CD4-positive, CD25-positive, alpha-beta regulatory T cell (primary cell): ENCODE data around the gene GAS2L3. TPM values are rescaled to one million over a fixed set of nuclear protein-coding genes. Genes with fewer than 3 reads are reported as not detected.
A peak's percentile ranks its signal among the peaks of the same experiment; 100 is the strongest.

Source experiments
- ATAC-seq, 2 donors: fragments of 150-1000 bp; cut with Tn5 transposase; one replicate each; pipeline ENCODE4 v1.10.0; 2021; ENCODE audit warnings: low read depth in 2 of 2, moderate number of reproducible peaks in 2 of 2, moderate library complexity in 1 of 2
- DNase-seq, 3 donors: peaks; one replicate each; pipeline versions ENCODE4 v3.0.0 to v3.0.0-alpha.2; 2012 to 2022; ENCODE audit warnings: mixed read lengths in 1 of 3
- H3K27ac ChIP-seq: one replicate; pipeline ENCODE4 v1.7.0; 2013; ENCODE audit warnings: mild to moderate bottlenecking, low read length; ENCODE audit not compliant: insufficient read depth, poor library complexity, severe bottlenecking
- H3K27me3 ChIP-seq: one replicate; pipeline ENCODE4 v1.7.0; 2013; ENCODE audit warnings: low read length; ENCODE audit not compliant: control insufficient read depth, insufficient read depth
- H3K36me3 ChIP-seq: one replicate; pipeline ENCODE4 v1.7.0; 2013; ENCODE audit warnings: mild to moderate bottlenecking, low read length, moderate library complexity; ENCODE audit not compliant: control insufficient read depth, insufficient read depth
- H3K4me1 ChIP-seq: 2 replicates; pipeline ENCODE4 v1.7.0; 2013; ENCODE audit warnings: mild to moderate bottlenecking, low read length; ENCODE audit not compliant: insufficient read depth, control insufficient read depth, poor library complexity, severe bottlenecking
- H3K4me3 ChIP-seq: one replicate; pipeline ENCODE4 v1.7.0; 2013; ENCODE audit warnings: low read depth, mild to moderate bottlenecking, low read length, moderate library complexity
- H3K9me3 ChIP-seq, 2 experiments: 1 replicate in 1 of 2; 2 replicates in 1 of 2; pipeline ENCODE4 v1.7.0; 2013; ENCODE audit warnings: low read length in 2 of 2, mild to moderate bottlenecking in 1 of 2, moderate library complexity in 1 of 2; ENCODE audit not compliant: control insufficient read depth in 2 of 2
- H3K27ac Mint-ChIP-seq, 3 donors: one replicate each; pipeline ENCODE4 v1.8.0; 2020 to 2022; ENCODE audit warnings: mild to moderate bottlenecking in 3 of 3, mixed read lengths in 3 of 3, moderate library complexity in 2 of 3
- H3K27me3 Mint-ChIP-seq: one replicate; pipeline ENCODE4 v1.8.0; 2022; ENCODE audit warnings: mild to moderate bottlenecking, mixed read lengths
- H3K36me3 Mint-ChIP-seq: one replicate; pipeline ENCODE4 v1.8.0; 2020; ENCODE audit warnings: mixed read lengths
- H3K4me1 Mint-ChIP-seq, 4 donors: one replicate each; pipeline ENCODE4 v1.8.0; 2020 to 2022; ENCODE audit warnings: mixed read lengths in 4 of 4, mild to moderate bottlenecking in 1 of 4
- H3K4me3 Mint-ChIP-seq, 4 donors: one replicate each; pipeline ENCODE4 v1.8.0; 2020 to 2022; ENCODE audit warnings: mild to moderate bottlenecking in 4 of 4, mixed read lengths in 4 of 4, moderate library complexity in 3 of 4
- H3K9me3 Mint-ChIP-seq, 7 donors: one replicate each; pipeline ENCODE4 v1.8.0; 2020 to 2022; ENCODE audit warnings: mixed read lengths in 7 of 7, mild to moderate bottlenecking in 3 of 7, moderate library complexity in 2 of 7
- polyA plus RNA-seq, 4 donors: library from polyadenylated mRNA; unstranded; fragments of 300-500 nt; fragmentation: Illumina TruSeq; gene quantifications; one replicate each; pipeline ENCODE4 v1.2.3, GENCODE V29; 2021
- total RNA-seq: library from RNA; stranded (reverse); gene quantifications from one replicate; pipeline ENCODE4 v1.2.3, GENCODE V29; 2022

Gene GAS2L3
- total and polyA plus RNA-seq, 5 donors from 2014 or later, result 0.12 TPM; not detected in 4

GRCh38 chr12:100564905-100565467 is 8.5 kb upstream of the GAS2L3 start:
- Histone ChIP-seq H3K36me3 (no peaks in the 10 kb centered on the region), H3K27ac (no peak overlapping the region), H3K27me3 (peaks cover 5% of the 10 kb centered on the region), H3K9me3 (no peaks in the 10 kb centered on the region), H3K4me1 (no peaks in the 10 kb centered on the region), H3K4me3 (no peak overlapping the region)
- Mint-ChIP-seq H3K4me1 (no peaks in the 10 kb centered on the region), H3K4me3 (no peak overlapping the region), H3K27me3 (peaks cover 19% of the 10 kb centered on the region), H3K9me3 (peaks cover 0 to 3% (median 0%) of the 10 kb centered on the region in 7 donors), H3K36me3 (no peaks in the 10 kb centered on the region), H3K27ac (no peak overlapping the region)
- no peak for ATAC-seq
- DNase-seq, result no peak

GRCh38 chr12:100565987-100566545 is 7.4 kb upstream of the GAS2L3 start:
- ATAC-seq (no peak), DNase-seq (no peak)
- H3K27me3 Mint-ChIP-seq, result peaks cover 19% of the 10 kb centered on the region
- no peaks in the 10 kb centered on the region for H3K36me3 Mint-ChIP-seq
- H3K4me3 Mint-ChIP-seq, result no peak overlapping the region
- no peaks in the 10 kb centered on the region for H3K4me1 Mint-ChIP-seq
- Histone ChIP-seq H3K36me3 (no peaks in the 10 kb centered on the region), H3K27ac (no peak overlapping the region), H3K27me3 (peaks cover 5% of the 10 kb centered on the region), H3K9me3 (no peaks in the 10 kb centered on the region), H3K4me1 (no peaks in the 10 kb centered on the region), H3K4me3 (no peak overlapping the region)
- no peaks in the 10 kb centered on the region for H3K9me3 Mint-ChIP-seq
- H3K27ac Mint-ChIP-seq, result no peak overlapping the region

- ATAC-seq, result peak in 1 of 2 donors; percentile 31
- no peaks in the 10 kb centered on the region for H3K9me3 Mint-ChIP-seq
Observed at GRCh38 chr12:100566887-100567637, 6.4 kb upstream of the GAS2L3 start.

GRCh38 chr12:100567945-100568344 is 5.5 kb upstream of the GAS2L3 start:
- H3K4me1 Mint-ChIP-seq, result peaks cover 0 to 8% (median 2%) of the 10 kb centered on the region in 4 donors
- no peaks in the 10 kb centered on the region for H3K36me3 ChIP-seq
- ATAC-seq (no peak), DNase-seq (no peak)
- H3K4me3 ChIP-seq, result no peak overlapping the region
- no peak overlapping the region for H3K27ac Mint-ChIP-seq
- H3K27ac ChIP-seq, result no peak overlapping the region
- peaks cover under 1% of the 10 kb centered on the region for H3K4me1 ChIP-seq
- peaks cover 5% of the 10 kb centered on the region for H3K27me3 ChIP-seq
- H3K36me3 Mint-ChIP-seq, result no peaks in the 10 kb centered on the region
- peaks cover 25% of the 10 kb centered on the region for H3K27me3 Mint-ChIP-seq
- no peaks in the 10 kb centered on the region for H3K9me3 ChIP-seq
- H3K9me3 Mint-ChIP-seq, result no peaks in the 10 kb centered on the region
- peak overlapping the region in 1 of 4 donors; percentile 70 for H3K4me3 Mint-ChIP-seq

More at GRCh38 chr12:100566887-100567637, 6.4 kb upstream of the GAS2L3 start:
- Histone ChIP-seq H3K4me1 (no peaks in the 10 kb centered on the region), H3K36me3 (no peaks in the 10 kb centered on the region), H3K27ac (no peak overlapping the region), H3K9me3 (no peaks in the 10 kb centered on the region), H3K27me3 (peaks cover 5% of the 10 kb centered on the region), H3K4me3 (no peak overlapping the region)
- Mint-ChIP-seq H3K27ac (no peak overlapping the region), H3K36me3 (no peaks in the 10 kb centered on the region), H3K27me3 (peaks cover 24% of the 10 kb centered on the region), H3K4me3 (no peak overlapping the region), H3K4me1 (peaks cover 0 to 7% (median 0%) of the 10 kb centered on the region in 4 donors)
- DNase-seq, result no peak

- Mint-ChIP-seq H3K36me3 (no peaks in the 10 kb centered on the region), H3K27me3 (peaks cover 41% of the 10 kb centered on the region), H3K9me3 (no peaks in the 10 kb centered on the region), H3K27ac (no peak overlapping the region), H3K4me1 (peaks cover 0 to 19% (median 10%) of the 10 kb centered on the region in 4 donors), H3K4me3 (peak overlapping the region in 3 of 4 donors; percentile 19 to 67 (median 35))
- no peak overlapping the region for H3K4me3 ChIP-seq
- ATAC-seq, result no peak
- peaks cover 12% of the 10 kb centered on the region for H3K4me1 ChIP-seq
- DNase-seq, result no peak
- no peaks in the 10 kb centered on the region for H3K9me3 ChIP-seq
- H3K27me3 ChIP-seq, result peaks cover 11% of the 10 kb centered on the region
- no peak overlapping the region for H3K27ac ChIP-seq
- no peaks in the 10 kb centered on the region for H3K36me3 ChIP-seq
Observed at GRCh38 chr12:100572184-100572583, 1.3 kb upstream of the GAS2L3 start.

- Histone ChIP-seq H3K9me3 (no peaks in the 10 kb centered on the region), H3K4me3 (peak overlapping the region; percentile 53), H3K27ac (no peak overlapping the region), H3K4me1 (peaks cover 12% of the 10 kb centered on the region), H3K36me3 (no peaks in the 10 kb centered on the region), H3K27me3 (peaks cover 7% of the 10 kb centered on the region)
- H3K4me1 Mint-ChIP-seq, result peaks cover 0 to 19% (median 10%) of the 10 kb centered on the region in 4 donors
- ATAC-seq, result no peak
- no peaks in the 10 kb centered on the region for H3K36me3 Mint-ChIP-seq
- peak overlapping the region; percentile 76 to 95 (median 88) for H3K4me3 Mint-ChIP-seq
- no peak overlapping the region for H3K27ac Mint-ChIP-seq
- peaks cover 0 to 2% (median 0%) of the 10 kb centered on the region in 7 donors for H3K9me3 Mint-ChIP-seq
- peaks cover 26% of the 10 kb centered on the region for H3K27me3 Mint-ChIP-seq
- no peak for DNase-seq
Observed at GRCh38 chr12:100574187-100575074, 947 bp downstream of the GAS2L3 start.

- Mint-ChIP-seq H3K36me3 (no peaks in the 10 kb centered on the region), H3K27ac (no peak overlapping the region), H3K4me3 (no peak overlapping the region), H3K9me3 (peaks cover 0 to 2% (median 0%) of the 10 kb centered on the region in 7 donors), H3K4me1 (peaks cover 0 to 18% (median 10%) of the 10 kb centered on the region in 4 donors), H3K27me3 (peaks cover 26% of the 10 kb centered on the region)
- Histone ChIP-seq H3K36me3 (no peaks in the 10 kb centered on the region), H3K4me3 (no peak overlapping the region), H3K4me1 (peaks cover 12% of the 10 kb centered on the region), H3K27me3 (peaks cover 6% of the 10 kb centered on the region), H3K27ac (no peak overlapping the region), H3K9me3 (no peaks in the 10 kb centered on the region)
- ATAC-seq, result no peak
- DNase-seq, result no peak
Observed at GRCh38 chr12:100576331-100577036, 3.0 kb downstream of the GAS2L3 start.
